ENCODE results near the gene EPDR1. TPM values are rescaled to one million over a fixed set of nuclear protein-coding genes. Genes with fewer than 3 reads are reported as not detected.

EPDR1 gene
- total and polyA plus RNA-seq, 5 donors, result 13.9 to 24.0 (median 22.6) TPM

DNA sequence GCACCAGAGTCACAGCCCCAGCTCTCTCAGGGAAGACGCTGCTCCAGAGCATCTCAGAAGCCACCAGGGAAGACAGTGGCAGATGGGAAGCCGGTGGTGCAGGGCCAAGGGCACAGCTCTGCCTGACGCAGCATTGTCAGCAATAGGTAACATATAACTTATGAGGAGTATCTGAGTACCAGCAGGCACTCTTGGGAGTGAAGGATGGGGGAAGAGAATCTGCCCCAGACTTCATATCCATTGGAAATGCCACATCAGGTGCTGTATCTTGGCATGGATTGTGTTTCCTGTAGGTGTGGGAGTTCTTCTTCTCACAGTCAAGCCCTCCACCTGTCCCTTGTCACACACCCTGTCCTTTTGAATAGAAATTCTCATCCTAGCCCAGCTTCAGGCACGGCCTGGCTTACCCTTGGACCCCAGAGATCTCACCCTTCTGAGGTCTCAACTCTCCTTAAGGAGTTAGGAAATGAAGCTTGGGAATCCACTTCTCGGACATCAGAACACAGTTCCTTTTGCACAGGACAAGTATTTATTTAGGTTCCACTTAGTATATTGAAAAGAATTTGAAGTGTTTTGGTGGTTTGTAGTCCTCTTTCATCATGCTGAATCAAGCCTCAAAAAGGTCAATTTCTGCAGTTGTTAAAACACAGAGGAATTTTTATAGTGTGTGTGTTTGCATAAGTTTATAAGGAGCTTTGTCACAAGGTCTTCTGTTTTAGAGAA is 9.9 kb downstream of the EPDR1 start:
- DNase-seq (no peak), ATAC-seq (no peak)
- Histone ChIP-seq H3K27me3 (ENCODE audit: control insufficient read depth, insufficient read depth) (no peaks in the 10 kb centered on the region), H3K4me1 (ENCODE audit: control insufficient read depth, insufficient read depth, low read length) (no peaks in the 10 kb centered on the region), H3K9me3 (ENCODE audit: control insufficient read depth, low read length) (no peaks in the 10 kb centered on the region), H3K4me3 (ENCODE audit: low read length) (no peak overlapping the region), H3K27ac (ENCODE audit: low read length) (no peak overlapping the region)
- intact Hi-C loops (cut with DNase I), result no loop called here
- WGBS, result 92% methylated on average over 5 of the region's 5 CpGs

DNA sequence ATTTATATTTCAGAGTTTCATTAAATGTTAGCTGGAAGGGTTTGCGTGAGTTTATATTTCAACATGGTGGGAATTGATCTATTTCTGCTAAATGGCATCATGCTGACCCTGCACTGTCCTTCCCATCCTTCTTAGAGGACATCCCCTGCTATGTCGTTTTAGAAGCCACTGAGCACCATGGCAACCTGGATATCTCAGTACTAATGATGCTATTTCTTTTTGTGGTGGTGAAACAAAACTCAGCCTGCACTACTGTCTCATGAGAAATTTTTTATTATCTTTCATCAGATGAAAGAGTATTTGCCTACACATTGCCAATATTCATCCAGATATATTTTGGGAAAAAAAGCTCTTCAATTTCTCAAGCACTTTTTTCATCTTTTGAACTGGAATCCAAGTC is 12.1 kb downstream of the EPDR1 start:
- Histone ChIP-seq H3K27ac (ENCODE audit: low read length) (no peak overlapping the region), H3K4me3 (ENCODE audit: low read length) (no peak overlapping the region), H3K9me3 (ENCODE audit: control insufficient read depth, low read length) (no peaks in the 10 kb centered on the region), H3K27me3 (ENCODE audit: control insufficient read depth, insufficient read depth) (no peaks in the 10 kb centered on the region), H3K4me1 (ENCODE audit: control insufficient read depth, insufficient read depth, low read length) (no peaks in the 10 kb centered on the region)
- ATAC-seq, result no peak
- no peak for DNase-seq
- intact Hi-C loops (cut with DNase I), result no loop called here
- 73% methylated on average over 2 of the region's 2 CpGs for WGBS

- DNase-seq (no peak), ATAC-seq (no peak)
- H3K4me1 ChIP-seq (ENCODE audit: control insufficient read depth, insufficient read depth, low read length), result no peaks in the 10 kb centered on the region
- no peak overlapping the region for H3K4me3 ChIP-seq (ENCODE audit: low read length)
- H3K9me3 ChIP-seq (ENCODE audit: control insufficient read depth, low read length), result no peaks in the 10 kb centered on the region
- H3K27me3 ChIP-seq (ENCODE audit: control insufficient read depth, insufficient read depth), result no peaks in the 10 kb centered on the region
- WGBS, result 96% methylated on average over 9 of the region's 9 CpGs
- intact Hi-C loops (cut with DNase I), result no loop called here
- H3K27ac ChIP-seq (ENCODE audit: low read length), result no peak overlapping the region
Measured at GRCh38 chr7:37933018-37933566, 12.7 kb downstream of the EPDR1 start.

GRCh38 chr7:37942934-37943610 is 22.6 kb downstream of the EPDR1 start:
- peaks cover 6% of the 10 kb centered on the region for H3K4me1 ChIP-seq (ENCODE audit: control insufficient read depth, insufficient read depth, low read length)
- peak; percentile 77 to 90 (median 87) for DNase-seq
- H3K4me3 ChIP-seq (ENCODE audit: low read length), result no peak overlapping the region
- no peaks in the 10 kb centered on the region for H3K27me3 ChIP-seq (ENCODE audit: control insufficient read depth, insufficient read depth)
- no peak overlapping the region for H3K27ac ChIP-seq (ENCODE audit: low read length)
- peak; percentile 95 to 98 for ATAC-seq
- 48% methylated on average over 12 of the region's 12 CpGs for WGBS
- no peaks in the 10 kb centered on the region for H3K9me3 ChIP-seq (ENCODE audit: control insufficient read depth, low read length)
- intact Hi-C loops (cut with DNase I), result no loop called here

GRCh38 chr7:37943905-37944736 is 23.7 kb downstream of the EPDR1 start:
- peak overlapping the region; percentile 56 for H3K27ac ChIP-seq (ENCODE audit: low read length)
- DNase-seq, result peak in 1 of 3 donors; percentile 36
- intact Hi-C loops (cut with DNase I), result no loop called here
- peaks cover 6% of the 10 kb centered on the region for H3K4me1 ChIP-seq (ENCODE audit: control insufficient read depth, insufficient read depth, low read length)
- H3K27me3 ChIP-seq (ENCODE audit: control insufficient read depth, insufficient read depth), result no peaks in the 10 kb centered on the region
- 66% methylated on average over 8 of the region's 8 CpGs for WGBS
- no peak overlapping the region for H3K4me3 ChIP-seq (ENCODE audit: low read length)
- no peaks in the 10 kb centered on the region for H3K9me3 ChIP-seq (ENCODE audit: control insufficient read depth, low read length)
- ATAC-seq, result peak; percentile 9 to 29

DNA sequence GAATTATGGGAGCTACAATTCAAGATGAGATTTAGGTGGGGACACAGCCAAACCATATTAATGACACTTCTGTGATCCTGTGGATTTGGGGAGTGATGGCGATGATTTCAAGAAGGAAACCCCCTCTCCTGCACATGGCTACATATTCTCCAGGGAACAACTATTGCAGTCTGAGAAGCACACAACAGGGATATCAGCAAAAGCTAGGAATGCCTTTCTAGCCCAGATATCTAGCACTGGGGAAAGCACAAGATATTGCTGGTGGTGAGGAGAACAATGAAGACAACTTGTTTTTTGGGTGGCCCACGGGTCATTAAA is 24.3 kb downstream of the EPDR1 start:
- H3K27me3 ChIP-seq (ENCODE audit: control insufficient read depth, insufficient read depth), result no peaks in the 10 kb centered on the region
- ATAC-seq (no peak), DNase-seq (no peak)
- H3K4me1 ChIP-seq (ENCODE audit: control insufficient read depth, insufficient read depth, low read length), result peaks cover 6% of the 10 kb centered on the region
- H3K27ac ChIP-seq (ENCODE audit: low read length), result no peak overlapping the region
- WGBS, result 66% methylated on average over 2 of the region's 2 CpGs
- no peak overlapping the region for H3K4me3 ChIP-seq (ENCODE audit: low read length)
- no peaks in the 10 kb centered on the region for H3K9me3 ChIP-seq (ENCODE audit: control insufficient read depth, low read length)
- intact Hi-C loops (cut with DNase I), result no loop called here

GRCh38 chr7:37945336-37945735 is 24.9 kb downstream of the EPDR1 start:
- Histone ChIP-seq H3K27me3 (ENCODE audit: control insufficient read depth, insufficient read depth) (no peaks in the 10 kb centered on the region), H3K27ac (ENCODE audit: low read length) (no peak overlapping the region), H3K9me3 (ENCODE audit: control insufficient read depth, low read length) (no peaks in the 10 kb centered on the region), H3K4me3 (ENCODE audit: low read length) (no peak overlapping the region), H3K4me1 (ENCODE audit: control insufficient read depth, insufficient read depth, low read length) (peaks cover 6% of the 10 kb centered on the region)
- DNase-seq, result no peak
- intact Hi-C loops (cut with DNase I), result no loop called here
- ATAC-seq, result no peak
- WGBS, result 68% methylated on average over 4 of the region's 4 CpGs

DNA sequence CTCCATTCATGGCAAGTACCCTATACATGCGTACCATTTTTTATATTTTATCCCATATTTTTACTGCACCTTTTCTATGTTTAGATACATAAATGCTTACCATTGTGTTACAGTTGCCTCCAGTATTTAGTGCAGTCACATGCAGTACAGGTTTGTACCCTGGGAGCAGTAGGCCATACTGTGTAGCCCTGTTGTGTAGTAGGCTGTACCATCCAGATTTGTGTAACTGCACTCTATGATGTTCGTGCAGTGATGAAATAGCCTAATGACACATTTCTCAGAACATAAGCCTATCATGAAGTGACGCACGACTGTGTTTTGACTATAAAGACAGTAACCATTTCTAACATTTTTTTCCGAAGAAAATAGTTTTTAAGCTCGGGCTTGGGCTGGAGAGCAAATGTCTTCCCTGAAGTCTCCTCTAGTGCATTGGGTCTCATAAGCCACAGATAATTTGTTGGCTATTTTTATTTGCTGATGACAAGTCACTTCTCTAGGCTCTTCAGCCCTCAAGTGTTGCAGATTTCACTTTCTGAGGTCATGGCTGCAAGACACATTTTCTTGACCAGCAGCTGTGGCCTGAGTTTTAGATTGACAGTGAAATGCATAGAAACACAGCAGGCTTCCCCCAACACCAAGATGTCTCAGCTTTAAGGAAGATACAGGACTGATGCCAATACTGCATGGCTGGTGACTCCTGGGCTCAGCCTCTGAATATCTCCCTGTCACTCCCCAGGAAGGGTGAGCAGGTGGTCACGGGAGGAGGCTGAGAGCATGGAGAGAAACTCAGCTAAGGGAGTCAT is 26.9 kb downstream of the EPDR1 start:
- Histone ChIP-seq H3K27me3 (ENCODE audit: control insufficient read depth, insufficient read depth) (no peaks in the 10 kb centered on the region), H3K9me3 (ENCODE audit: control insufficient read depth, low read length) (no peaks in the 10 kb centered on the region), H3K4me3 (ENCODE audit: low read length) (no peak overlapping the region), H3K27ac (ENCODE audit: low read length) (no peak overlapping the region), H3K4me1 (ENCODE audit: control insufficient read depth, insufficient read depth, low read length) (peaks cover 6% of the 10 kb centered on the region)
- WGBS, result 71% methylated on average over 7 of the region's 7 CpGs
- no peak for DNase-seq
- intact Hi-C loops (cut with DNase I), result no loop called here
- ATAC-seq, result peak in 1 of 2 donors; percentile 8

DNA sequence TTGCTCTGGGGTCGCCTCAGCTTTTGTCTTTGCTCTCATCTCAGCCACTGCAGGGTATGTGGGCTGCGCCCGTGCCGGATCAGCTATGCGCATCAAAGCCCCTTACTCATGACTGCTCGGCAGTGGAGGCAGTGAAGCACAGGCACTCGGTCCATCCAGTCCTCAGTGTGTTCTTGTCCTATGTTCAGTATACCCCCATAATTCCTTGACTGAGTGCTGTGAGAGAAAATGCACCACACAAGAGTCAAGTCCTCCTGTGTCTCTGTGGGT is 27.4 kb downstream of the EPDR1 start:
- Histone ChIP-seq H3K27me3 (ENCODE audit: control insufficient read depth, insufficient read depth) (no peaks in the 10 kb centered on the region), H3K9me3 (ENCODE audit: control insufficient read depth, low read length) (no peaks in the 10 kb centered on the region), H3K4me1 (ENCODE audit: control insufficient read depth, insufficient read depth, low read length) (peaks cover 5% of the 10 kb centered on the region), H3K4me3 (ENCODE audit: low read length) (no peak overlapping the region), H3K27ac (ENCODE audit: low read length) (no peak overlapping the region)
- ATAC-seq, result no peak
- no peak for DNase-seq
- WGBS, result 82% methylated on average over 7 of the region's 7 CpGs
- intact Hi-C loops (cut with DNase I), result no loop called here

- intact Hi-C loops (cut with DNase I), result no loop called here
- Histone ChIP-seq H3K27me3 (ENCODE audit: control insufficient read depth, insufficient read depth) (no peaks in the 10 kb centered on the region), H3K4me1 (ENCODE audit: control insufficient read depth, insufficient read depth, low read length) (peaks cover 3% of the 10 kb centered on the region), H3K27ac (ENCODE audit: low read length) (no peak overlapping the region), H3K4me3 (ENCODE audit: low read length) (no peak overlapping the region), H3K9me3 (ENCODE audit: control insufficient read depth, low read length) (no peaks in the 10 kb centered on the region)
- ATAC-seq (no peak), DNase-seq (no peak)
- WGBS, result 70% methylated on average over 2 of the region's 2 CpGs
Measured at GRCh38 chr7:37952240-37952639, 31.8 kb downstream of the EPDR1 start.
